ENCODE measurements around the gene PKN3. TPM values are rescaled to one million over a fixed set of nuclear protein-coding genes. Genes with fewer than 3 reads are reported as not detected.

Gene PKN3
- polyA plus RNA-seq (2013, experiment 1 of 2; ENCODE audit: insufficient read length), result 7.3 TPM
- 7.3 TPM for polyA plus RNA-seq (2013, experiment 2 of 2; ENCODE audit: insufficient read length)

- peak; percentile 82 for DNase-seq
These were observed at the start of gene PKN3 for GRCh38 chr9:128702445-128702948. Gene PKN3, plus strand, starts transcription at chr9:128702503. Its CDS starts 413 bp downstream, at chr9:128702916.

- DNase-seq, result no peak
These were observed 48.4 kb upstream of the PKN3 start for GRCh38 chr9:128653908-128654307.

- DNase-seq, result no peak
These were observed 47.8 kb upstream of the PKN3 start for GRCh38 chr9:128654481-128654880.

GRCh38 chr9:128656416-128657343, 45.6 kb upstream of the PKN3 start, which contains the start of gene DYNC2I2:
Gene DYNC2I2, minus strand, starts transcription at chr9:128656847. Its CDS starts 121 bp downstream, at chr9:128656726.
- DNase-seq, result peak; percentile 95

- DNase-seq, result no peak
These were observed 45.0 kb upstream of the PKN3 start for GRCh38 chr9:128657344-128657704.

- DNase-seq, result no peak
These were observed 44.5 kb upstream of the PKN3 start for GRCh38 chr9:128657796-128658195.

GRCh38 chr9:128666481-128666941, 35.8 kb upstream of the PKN3 start:
- DNase-seq, result peak; percentile 27

GRCh38 chr9:128669786-128670185, 32.5 kb upstream of the PKN3 start:
- DNase-seq, result no peak

- no peak for DNase-seq
These were observed 26.9 kb upstream of the PKN3 start for GRCh38 chr9:128675382-128675781.

GRCh38 chr9:128677794-128678193, 24.5 kb upstream of the PKN3 start:
- DNase-seq, result no peak

GRCh38 chr9:128683340-128684064, 18.8 kb upstream of the PKN3 start:
- peak; percentile 15 for DNase-seq

- DNase-seq, result no peak
These were observed 18.3 kb upstream of the PKN3 start for GRCh38 chr9:128684065-128684324.

GRCh38 chr9:128684325-128685199, 17.7 kb upstream of the PKN3 start:
- DNase-seq, result peak; percentile 64

GRCh38 chr9:128685636-128686489, 16.4 kb upstream of the PKN3 start:
- DNase-seq, result no peak

GRCh38 chr9:128687453-128687852, 14.8 kb upstream of the PKN3 start:
- DNase-seq, result no peak

GRCh38 chr9:128688501-128689292, 13.6 kb upstream of the PKN3 start, which contains the start of gene SET:
Gene SET, plus strand, starts transcription at chr9:128689222. Its CDS starts 361 bp downstream, at chr9:128689583.
- peak; percentile 96 for DNase-seq

- DNase-seq, result no peak
These were observed 13.0 kb upstream of the PKN3 start for GRCh38 chr9:128689293-128689774.

GRCh38 chr9:128689820-128690683, 12.3 kb upstream of the PKN3 start:
- DNase-seq, result peak; percentile 65

GRCh38 chr9:128690684-128691034, 11.6 kb upstream of the PKN3 start:
- no peak for DNase-seq

Measured in fibroblast of skin of scalp (primary cell).